Neural progenitor cell (in vitro differentiated cells): ENCODE measurements around the gene ZNF211.

ENCODE experiments used
- EZH2 ChIP-seq: fragments of 200-600 bp; sonication (generic); IDR thresholded peaks from 2 replicates; pipeline ENCODE4 v1.6.1; 2017; ENCODE audit warnings: antibody characterized with exemption, mild to moderate bottlenecking, moderate library complexity
- EZH2phosphoT487 ChIP-seq: fragments of 200-600 bp; sonication (generic); IDR thresholded peaks from 2 replicates; pipeline ENCODE4 v1.6.1; 2017; ENCODE audit warnings: antibody characterized with exemption
- TF ChIP-seq, protein P1 (sequence below): fragments of 200-600 bp; sonication (generic); IDR thresholded peaks from 2 replicates; pipeline ENCODE4 v1.5.1; 2017; ENCODE audit warnings: antibody characterized with exemption, mild to moderate bottlenecking

DNA sequence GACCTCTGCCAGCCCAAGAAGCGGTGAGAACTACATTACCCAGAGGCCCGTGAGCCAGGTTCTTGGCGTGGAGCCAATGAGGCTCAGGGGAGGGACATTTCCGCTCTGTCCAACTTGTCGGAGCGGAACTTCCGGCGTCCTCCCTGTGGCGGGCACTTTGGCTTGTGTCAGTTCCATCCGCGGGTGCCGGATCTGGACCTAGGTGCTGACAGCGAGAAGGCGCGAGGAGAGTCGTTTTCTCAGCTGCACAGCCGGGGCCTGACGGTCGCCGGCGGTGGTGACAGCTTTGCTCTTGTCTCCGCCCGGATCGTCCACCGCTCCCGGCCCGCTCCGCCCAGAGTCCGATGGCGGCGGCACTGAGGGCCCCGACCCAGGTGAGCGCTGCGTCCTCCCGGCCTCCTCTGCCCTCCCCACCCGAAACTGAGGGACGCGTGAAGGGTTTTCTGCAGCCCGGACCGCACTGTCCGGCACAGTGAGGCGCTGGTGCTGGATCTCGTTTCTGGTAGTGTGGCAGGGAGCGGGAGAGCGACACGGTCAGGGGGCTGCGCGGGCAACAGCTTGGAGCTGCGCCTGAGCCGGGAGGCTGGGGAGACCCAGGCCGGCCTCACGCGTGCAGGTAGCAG is 33.1 kb upstream of the ZNF211 start, which contains the start of gene ZNF530:
- TF ChIP-seq, protein P1, sequence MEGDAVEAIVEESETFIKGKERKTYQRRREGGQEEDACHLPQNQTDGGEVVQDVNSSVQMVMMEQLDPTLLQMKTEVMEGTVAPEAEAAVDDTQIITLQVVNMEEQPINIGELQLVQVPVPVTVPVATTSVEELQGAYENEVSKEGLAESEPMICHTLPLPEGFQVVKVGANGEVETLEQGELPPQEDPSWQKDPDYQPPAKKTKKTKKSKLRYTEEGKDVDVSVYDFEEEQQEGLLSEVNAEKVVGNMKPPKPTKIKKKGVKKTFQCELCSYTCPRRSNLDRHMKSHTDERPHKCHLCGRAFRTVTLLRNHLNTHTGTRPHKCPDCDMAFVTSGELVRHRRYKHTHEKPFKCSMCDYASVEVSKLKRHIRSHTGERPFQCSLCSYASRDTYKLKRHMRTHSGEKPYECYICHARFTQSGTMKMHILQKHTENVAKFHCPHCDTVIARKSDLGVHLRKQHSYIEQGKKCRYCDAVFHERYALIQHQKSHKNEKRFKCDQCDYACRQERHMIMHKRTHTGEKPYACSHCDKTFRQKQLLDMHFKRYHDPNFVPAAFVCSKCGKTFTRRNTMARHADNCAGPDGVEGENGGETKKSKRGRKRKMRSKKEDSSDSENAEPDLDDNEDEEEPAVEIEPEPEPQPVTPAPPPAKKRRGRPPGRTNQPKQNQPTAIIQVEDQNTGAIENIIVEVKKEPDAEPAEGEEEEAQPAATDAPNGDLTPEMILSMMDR: no peak
- no peak for TF ChIP-seq EZH2
- TF ChIP-seq EZH2phosphoT487: no peak
